Activated T-helper 1 cell treated with Interleukin-2 at 50 U/mL for 16 hours (primary cell): ENCODE results near the gene LCN15.
"Not testable (repeated sequence)": the region's sequence is repeated elsewhere in the genome, so short reads cannot be mapped to it uniquely, and the experiment has no call there.

Experiments
- DNase-seq: peaks from one replicate; pipeline ENCODE4 v3.0.0-alpha.2; 2020; ENCODE audit warnings: low read depth

LCN15 gene

GRCh38 chr9:136722093-136722968 lies 42.0 kb downstream of the LCN15 start:
- DNase-seq: no peak

GRCh38 chr9:136721339-136722092 lies 42.8 kb downstream of the LCN15 start:
- DNase-seq: no peak

- no peak for DNase-seq
These were observed 43.4 kb downstream of the LCN15 start for GRCh38 chr9:136720898-136721338.

GRCh38 chr9:136720251-136720897 lies 43.9 kb downstream of the LCN15 start:
- no peak for DNase-seq

GRCh38 chr9:136719195-136719880 lies 45.0 kb downstream of the LCN15 start:
- DNase-seq: no peak

GRCh38 chr9:136718345-136719194 lies 45.7 kb downstream of the LCN15 start:
- DNase-seq: no peak

- DNase-seq: no peak
These were observed 46.9 kb downstream of the LCN15 start for GRCh38 chr9:136717399-136717798.

- no peak for DNase-seq
These were observed 49.4 kb downstream of the LCN15 start for GRCh38 chr9:136714893-136715274.

- DNase-seq: no peak
These were observed 50.0 kb downstream of the LCN15 start for GRCh38 chr9:136714096-136714892.

- no peak for DNase-seq
These were observed 50.8 kb downstream of the LCN15 start for GRCh38 chr9:136713550-136713949.

- no peak for DNase-seq
These were observed 51.4 kb downstream of the LCN15 start for GRCh38 chr9:136712690-136713544.

GRCh38 chr9:136711751-136712689 lies 52.3 kb downstream of the LCN15 start, which contains the start of gene DIPK1B:
Gene DIPK1B (plus strand): TSS chr9:136712572. CDS start chr9:136712666, 94 bp downstream.
- DNase-seq: no peak

- DNase-seq: not testable (repeated sequence)
These were observed 53.1 kb downstream of the LCN15 start for GRCh38 chr9:136711219-136711648.

GRCh38 chr9:136710543-136710942 lies 53.8 kb downstream of the LCN15 start:
- no peak for DNase-seq
